HG03064 (cell line): ENCODE measurements around the gene BMP4.

Experiments used
- ATAC-seq: cut with Tn5 transposase; IDR thresholded peaks from one replicate; pipeline ENCODE4 v1.9.1; 2021; ENCODE audit warnings: low read depth; ENCODE audit not compliant: unreplicated experiment

BMP4 gene

DNA sequence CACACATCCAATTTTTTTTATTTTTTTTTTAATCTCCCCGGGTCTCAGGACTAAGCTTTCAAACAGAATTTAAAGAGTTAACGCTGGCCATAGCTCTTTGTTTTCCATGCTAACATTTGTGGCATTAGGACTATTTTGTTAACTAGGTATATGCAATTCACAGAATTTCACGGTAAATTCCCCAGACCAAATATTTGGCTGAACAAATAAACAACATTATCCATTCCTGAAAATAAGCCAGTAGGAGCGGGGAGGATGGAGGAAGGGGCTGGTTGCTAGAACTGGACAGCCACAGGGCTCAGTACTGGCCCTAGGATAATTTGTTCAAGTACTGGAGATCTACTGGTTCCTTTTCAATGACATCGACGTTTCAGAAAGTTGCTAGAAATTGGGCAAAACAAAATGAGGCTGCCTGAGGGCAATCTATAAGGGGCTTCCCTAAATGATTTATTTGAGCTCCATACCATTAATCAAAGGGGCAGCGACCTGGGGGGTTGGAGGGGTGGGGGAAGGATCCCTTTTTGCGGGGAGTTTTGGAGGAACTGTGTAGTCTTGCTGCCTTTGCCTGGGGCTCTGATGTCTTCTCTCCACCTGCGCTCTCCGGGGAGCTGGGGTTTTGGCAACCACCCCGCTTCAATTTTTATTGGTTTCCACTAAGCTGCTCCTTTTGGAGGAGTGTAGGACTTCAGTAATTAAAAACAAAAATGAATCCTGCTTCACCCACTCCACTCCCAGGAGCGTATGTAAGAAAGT, 9.0 kb downstream of the BMP4 start:
- ATAC-seq, result no peak

- no peak for ATAC-seq
Observed at GRCh38 chr14:53947094-53947445, 9.6 kb downstream of the BMP4 start.

- no peak for ATAC-seq
Observed at GRCh38 chr14:53946404-53947093, 10.1 kb downstream of the BMP4 start.

DNA sequence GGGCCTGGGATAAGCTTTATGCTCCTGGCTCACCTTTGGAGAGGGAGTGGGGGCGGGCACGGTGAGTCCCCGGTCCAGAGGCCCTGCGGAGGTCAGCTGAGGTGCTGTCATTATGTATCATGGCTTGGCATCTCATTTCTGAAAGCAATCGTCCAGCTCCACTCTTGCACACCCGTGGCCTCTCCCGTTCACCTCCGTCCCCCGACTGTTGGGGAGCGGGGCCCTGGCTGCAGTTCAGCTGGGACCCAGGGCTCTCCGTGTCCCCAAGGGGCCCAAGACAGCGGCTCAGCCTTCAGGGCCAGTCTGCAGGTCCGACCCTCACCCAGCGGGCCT, 10.6 kb downstream of the BMP4 start:
- no peak for ATAC-seq

DNA sequence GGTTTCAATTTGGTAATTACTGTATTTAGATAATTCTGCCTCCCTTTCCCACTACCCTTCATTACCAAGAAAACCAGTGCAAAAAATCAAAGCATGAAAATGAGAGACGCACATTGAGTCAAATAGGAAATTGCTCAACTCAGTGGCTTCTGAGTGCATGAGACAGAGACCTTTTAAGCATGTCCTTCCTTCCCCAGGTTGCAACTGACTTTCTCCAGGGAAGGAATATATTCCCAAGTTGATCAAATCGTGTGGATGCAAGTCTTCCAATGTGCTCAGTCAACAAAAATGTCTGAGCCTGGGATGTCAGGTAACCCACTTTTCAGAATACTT, 12.9 kb downstream of the BMP4 start:
- ATAC-seq, result no peak

DNA sequence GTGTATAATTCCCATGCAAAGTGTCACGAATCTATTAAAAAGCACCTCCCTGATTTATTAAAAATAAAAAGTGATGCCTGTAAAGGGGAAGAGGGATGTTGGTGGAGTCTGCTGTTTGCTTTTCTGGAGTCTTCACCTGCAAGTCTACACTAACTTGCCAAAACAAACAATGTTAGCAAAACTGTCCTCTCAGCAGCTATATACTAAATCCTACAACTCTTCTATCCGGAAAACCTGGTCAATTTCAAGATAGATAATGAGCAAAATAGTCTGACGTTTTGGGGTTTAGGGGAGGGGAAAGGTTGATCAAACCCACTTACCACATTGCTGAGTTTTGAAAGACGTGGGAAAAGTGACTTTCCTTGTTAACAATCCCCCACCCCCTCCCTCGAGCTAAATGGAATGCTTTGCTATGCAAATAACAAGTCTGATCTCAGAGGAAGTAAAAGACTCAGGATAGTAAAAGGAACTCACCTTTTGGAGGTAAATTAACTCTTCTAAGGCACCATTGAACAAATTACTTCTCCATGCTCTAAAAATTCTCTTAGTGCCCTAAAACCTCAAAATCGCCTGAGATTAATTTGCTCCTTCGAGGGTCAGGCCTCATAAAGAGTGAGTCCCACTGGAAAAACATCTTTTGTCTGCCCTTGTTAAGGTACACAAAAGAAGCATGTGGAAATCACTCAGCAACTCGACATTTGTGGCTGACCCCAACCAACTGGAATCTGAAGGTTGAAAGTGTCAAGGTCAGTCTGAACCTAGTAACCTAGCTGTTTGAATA, 13.5 kb downstream of the BMP4 start:
- no peak for ATAC-seq

- ATAC-seq, result no peak
Observed at GRCh38 chr14:53938136-53938837, 18.3 kb downstream of the BMP4 start.

- ATAC-seq, result no peak
Observed at GRCh38 chr14:53934778-53935414, 21.7 kb downstream of the BMP4 start.

GRCh38 chr14:53932966-53933365, 23.7 kb downstream of the BMP4 start:
- no peak for ATAC-seq

GRCh38 chr14:53929871-53930715, 26.5 kb downstream of the BMP4 start:
- ATAC-seq, result no peak

- no peak for ATAC-seq
Observed at GRCh38 chr14:53927171-53927570, 29.5 kb downstream of the BMP4 start.

DNA sequence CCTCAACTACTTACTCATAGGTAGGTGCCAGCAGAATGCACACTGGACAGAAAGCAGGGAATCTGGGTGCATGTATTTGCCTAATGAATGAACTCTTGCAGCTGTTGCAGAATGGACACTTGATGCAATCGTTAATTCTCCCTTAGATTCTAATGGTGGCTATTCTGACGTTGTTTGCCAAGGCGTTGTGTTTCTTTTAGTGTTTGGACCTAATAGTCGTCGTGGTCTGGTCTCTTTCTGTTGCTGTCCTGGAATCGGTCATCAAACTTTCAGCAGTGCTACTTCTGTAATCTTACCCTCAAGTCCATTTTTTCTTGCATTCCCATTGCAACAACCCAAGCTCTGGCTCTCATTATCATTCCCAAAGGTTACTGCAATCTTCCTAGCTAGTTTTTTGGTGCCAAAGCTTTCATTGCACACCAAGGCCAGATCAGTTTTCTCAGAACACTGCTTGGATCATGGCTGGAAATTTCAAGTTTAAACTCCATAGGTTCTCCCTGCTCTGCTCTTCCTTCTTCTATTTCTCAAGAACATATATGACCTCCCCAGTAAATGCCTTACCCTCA, 31.3 kb downstream of the BMP4 start:
- no peak for ATAC-seq

DNA sequence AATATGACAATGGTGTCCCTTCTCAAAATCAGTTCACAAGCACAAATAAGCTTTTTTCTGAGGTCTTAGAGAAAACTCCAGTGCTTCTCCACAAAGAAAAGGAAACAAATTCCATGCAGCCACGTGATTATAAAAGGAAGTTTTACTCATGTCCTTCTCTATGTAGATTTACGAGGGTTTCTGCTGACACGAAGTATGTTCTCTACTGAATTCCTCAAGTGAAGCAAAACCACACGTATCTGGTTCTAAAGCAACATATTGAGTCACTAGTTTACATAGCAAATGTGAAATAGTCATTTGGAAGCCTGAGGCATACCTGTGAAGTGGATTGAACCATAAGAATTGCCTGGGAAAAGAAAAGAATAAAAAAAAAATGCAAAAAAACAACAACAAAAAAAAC, 31.9 kb downstream of the BMP4 start:
- ATAC-seq, result no peak

DNA sequence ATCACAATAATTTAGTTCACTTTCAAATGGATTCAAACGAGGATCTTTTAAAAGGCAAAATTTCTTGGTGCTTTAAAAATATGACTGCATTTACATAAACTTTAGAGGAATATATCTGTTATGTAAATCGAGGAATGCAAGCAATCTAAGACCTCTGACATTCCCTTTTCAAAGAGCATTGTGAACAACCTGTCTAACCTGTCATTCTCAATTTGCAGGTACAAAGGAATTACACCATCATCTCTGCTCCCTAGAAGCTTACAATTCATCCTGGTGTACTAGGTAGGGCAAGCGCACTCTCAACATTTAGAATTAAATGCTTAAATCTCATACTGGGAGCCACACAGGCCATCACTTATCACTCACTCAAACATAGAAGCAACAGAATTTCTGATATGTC, 35.6 kb downstream of the BMP4 start:
- no peak for ATAC-seq

DNA sequence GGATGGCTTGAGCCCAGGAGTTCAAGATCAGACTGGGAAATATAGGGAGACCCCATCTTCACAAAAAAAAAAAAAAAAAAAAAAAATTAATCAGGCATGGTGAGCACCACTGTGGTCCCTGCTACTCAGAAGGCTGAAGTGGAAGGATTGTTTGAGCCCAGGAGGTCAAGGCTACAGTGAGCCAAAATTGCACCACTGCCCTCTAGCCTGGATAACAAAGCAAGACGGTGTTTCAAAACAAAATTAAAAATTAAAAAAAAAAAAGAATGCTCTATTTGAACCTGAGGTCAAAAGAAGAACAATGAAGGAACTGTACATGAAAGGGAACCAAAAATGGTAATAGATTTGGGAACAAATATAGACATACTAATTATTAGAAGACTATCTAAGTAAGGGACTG, 40.4 kb downstream of the BMP4 start:
- no peak for ATAC-seq

- ATAC-seq, result no peak
Observed at GRCh38 chr14:53915364-53916014, 41.1 kb downstream of the BMP4 start.

DNA sequence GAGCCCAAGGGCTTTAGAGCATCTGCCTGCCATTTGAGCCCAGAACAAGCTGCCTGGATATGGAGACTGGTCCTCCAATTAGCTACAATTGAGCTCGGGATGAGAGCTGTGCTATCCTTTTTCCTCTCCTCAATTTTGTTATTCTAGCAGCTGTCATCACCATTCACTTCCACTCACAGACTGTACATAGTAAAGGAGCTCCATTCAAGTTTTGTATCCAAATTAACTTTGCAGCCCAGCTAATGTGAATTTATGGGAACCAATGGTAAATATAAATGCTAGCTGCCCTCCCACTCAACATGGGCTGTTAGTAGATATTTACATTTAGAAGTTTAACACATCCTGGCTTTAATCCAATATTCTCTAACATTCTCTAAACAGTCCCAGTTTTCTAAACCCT, 44.6 kb downstream of the BMP4 start:
- no peak for ATAC-seq

DNA sequence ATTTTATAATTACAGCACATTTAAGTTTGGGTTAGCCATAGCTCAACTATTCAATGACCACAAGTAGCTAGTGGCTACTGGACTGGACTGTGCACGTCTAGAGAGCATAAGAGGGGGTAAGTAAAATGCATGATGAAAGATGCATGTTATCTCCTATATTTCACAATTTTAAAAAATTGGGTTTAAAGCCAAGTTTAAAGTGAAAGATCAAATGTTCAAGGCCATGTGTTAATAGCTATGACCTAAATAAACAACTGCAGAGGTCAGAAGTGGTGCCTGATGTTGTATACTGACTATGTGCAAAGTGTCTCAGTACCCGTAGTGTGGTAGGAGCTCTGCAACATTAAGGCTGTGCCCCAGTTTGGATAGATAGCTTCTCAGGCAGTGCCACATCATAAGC, 48.2 kb downstream of the BMP4 start:
- ATAC-seq, result no peak

- ATAC-seq, result no peak
Observed at GRCh38 chr14:53902307-53902706, 54.3 kb downstream of the BMP4 start.
